8988T (cell line): ENCODE results near the gene GLTP.

Experiments
- DNase-seq: peaks from one replicate; pipeline ENCODE4 v3.0.0; 2011

Gene GLTP

DNA sequence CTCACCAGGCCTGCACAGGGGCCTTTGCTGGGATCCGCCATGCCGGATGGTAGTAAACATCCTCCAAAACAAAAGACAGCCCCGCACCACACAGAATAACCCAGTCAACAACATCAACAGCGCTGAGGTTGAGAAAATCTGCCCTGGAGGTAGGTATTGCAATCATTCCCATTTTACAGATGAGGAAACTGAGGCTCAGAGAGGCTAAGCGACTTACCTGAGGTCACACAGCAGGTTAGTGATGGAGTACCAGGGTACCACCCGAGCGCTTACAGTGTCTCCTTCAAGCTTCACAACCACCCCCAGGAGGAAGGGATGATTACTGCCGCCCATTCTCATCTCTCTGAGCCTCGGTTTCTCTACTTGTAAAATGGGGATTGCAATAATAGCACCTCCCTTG lies 62.1 kb downstream of the GLTP start:
- no peak for DNase-seq

GRCh38 chr12:109817627-109818231 lies 62.6 kb downstream of the GLTP start:
- no peak for DNase-seq

DNA sequence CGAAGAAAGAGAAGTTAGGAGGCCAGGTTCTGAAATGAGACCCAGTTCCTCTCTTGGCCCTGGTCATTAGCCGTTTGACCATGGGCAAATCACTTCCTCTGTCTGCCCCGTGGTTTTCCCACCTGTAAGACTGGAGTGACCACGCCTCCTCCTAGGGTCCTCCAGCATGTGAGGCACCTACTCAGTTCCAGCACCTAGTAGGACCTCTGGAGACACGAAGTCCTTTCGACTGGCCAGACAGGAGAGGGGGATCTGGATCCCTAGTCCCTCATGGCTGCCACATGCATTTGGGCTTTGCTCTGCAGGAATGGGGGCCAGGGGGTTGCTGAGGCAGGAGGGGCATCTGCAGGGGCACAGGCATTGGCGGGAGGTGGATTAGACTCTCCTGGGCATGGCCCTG lies 63.5 kb downstream of the GLTP start:
- DNase-seq = no peak

GRCh38 chr12:109815757-109816617 lies 64.4 kb downstream of the GLTP start:
- DNase-seq = no peak

DNA sequence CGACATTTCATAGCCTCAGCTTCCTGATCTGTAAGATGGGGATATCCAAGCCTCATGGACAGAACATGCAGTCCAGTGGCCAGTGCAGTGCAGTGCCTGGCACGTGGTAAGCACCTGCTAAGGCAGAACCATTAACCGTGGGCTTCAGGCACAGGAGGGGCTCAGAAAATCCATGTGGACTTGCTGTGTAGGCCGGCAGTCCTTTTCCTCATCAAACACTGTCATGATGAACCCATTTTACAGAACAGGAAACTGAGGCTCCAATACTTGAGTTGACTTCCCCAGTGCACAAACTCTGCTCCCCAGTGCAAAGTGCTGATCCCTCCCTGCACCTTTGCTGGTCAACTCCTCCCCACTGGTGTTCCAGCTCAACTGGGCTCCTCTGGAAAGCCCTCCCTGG lies 65.1 kb downstream of the GLTP start:
- no peak for DNase-seq

- no peak for DNase-seq
These were observed 65.7 kb downstream of the GLTP start for GRCh38 chr12:109814600-109815150.

DNA sequence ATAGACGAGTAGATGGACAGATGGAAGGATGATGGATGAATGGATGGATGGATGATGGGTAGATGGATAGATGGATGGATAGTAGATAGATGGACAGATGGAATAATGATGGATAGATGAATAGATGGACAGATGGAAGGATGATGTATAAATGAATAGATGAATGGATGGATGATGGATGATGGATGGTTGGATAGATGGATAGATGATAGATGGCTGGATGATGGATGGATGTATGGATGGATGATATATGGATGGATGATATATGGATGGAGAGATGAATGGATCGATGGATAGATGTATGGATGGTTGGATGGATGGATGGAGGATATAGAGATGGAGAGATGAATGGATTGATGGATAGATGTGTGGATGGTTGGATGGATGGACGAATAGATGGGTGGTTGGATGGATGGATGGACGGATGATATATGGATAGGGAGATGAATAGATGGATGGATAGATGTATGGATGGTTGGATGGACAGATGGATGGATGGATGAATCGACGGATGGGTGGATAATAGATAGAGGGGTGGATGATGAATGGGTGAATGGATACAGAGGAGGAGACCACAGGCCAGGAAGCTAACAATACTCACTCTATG lies 66.4 kb downstream of the GLTP start:
- no peak for DNase-seq

DNA sequence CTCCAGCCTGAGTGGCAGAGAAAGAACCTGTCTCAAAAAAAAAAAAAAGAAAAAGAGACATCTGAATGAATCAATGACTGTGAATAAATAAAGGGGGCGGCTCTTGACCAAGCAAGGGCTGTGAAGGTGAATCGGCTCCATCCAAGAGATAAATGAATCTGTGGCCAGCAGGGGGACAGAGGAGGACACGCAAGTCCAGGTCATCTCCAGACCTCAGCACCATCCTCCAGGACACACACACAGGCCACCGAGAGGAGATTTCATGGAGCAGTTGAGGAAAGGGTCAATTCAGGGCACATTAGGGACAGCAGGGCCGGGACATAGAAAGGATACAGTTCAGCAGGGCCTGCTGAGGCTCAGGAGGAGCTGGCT lies 68.7 kb downstream of the GLTP start:
- DNase-seq = no peak

DNA sequence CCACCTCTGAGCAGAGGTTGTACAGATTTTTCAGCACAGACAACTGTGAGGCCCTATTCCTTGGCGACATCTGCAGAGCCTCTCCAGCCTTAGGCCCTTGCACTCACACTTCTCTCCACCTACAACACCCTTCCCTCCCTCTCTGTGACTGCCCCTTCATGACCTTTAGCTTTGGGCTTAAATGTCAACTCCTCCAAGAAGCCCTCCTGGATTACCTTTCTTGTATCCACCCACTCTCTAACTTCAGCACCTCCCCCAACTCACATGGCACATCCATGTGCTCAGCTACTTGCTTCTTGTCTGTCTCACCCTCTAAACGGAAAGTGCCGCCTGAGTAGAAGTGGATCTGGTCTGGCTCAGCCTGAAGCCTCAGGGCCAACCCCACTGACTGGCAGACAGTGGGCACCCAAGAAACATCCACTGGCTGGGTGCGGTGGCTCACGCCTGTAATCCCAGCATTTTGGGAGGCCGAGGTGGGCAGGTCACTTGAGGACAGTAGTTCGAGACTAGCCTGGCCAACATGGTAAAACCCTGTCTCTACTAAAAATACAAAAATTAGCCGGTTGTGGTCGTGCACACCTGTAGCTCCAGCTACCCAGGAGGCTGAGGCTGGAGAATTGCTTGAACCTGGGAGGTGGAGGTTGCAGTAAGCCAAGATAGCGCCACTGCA lies 69.3 kb downstream of the GLTP start:
- no peak for DNase-seq

DNA sequence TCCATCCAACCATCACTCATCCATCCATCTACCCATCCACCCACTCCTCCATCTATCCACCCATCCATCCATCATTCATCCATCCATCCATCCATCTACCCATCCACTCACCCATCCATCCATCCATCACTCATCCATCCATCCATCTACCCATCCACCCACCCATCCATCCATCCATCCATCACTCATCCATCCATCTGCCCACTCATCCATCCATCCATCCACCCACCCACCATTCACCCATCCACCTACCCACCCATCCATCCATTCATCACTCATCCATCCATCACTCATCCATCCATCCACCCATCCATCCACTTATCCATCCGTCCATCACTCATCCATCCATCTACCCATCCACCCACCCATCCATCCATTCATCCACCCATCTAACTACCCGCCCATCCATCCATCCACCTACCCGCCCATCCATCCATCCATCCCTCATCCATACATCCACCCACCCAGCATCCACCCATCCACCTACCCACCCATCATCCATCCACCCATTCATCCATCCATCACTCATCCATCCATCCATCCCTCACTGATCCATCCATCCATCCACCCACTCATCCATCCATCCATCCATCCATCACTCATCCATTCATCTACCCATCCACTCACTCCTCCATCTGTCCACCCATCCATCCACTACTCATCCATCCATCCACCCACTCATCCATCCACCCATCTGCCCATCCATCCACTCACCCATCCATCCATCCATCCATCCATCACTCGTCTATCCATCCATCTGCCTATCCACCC lies 71.3 kb downstream of the GLTP start:
- no peak for DNase-seq

DNA sequence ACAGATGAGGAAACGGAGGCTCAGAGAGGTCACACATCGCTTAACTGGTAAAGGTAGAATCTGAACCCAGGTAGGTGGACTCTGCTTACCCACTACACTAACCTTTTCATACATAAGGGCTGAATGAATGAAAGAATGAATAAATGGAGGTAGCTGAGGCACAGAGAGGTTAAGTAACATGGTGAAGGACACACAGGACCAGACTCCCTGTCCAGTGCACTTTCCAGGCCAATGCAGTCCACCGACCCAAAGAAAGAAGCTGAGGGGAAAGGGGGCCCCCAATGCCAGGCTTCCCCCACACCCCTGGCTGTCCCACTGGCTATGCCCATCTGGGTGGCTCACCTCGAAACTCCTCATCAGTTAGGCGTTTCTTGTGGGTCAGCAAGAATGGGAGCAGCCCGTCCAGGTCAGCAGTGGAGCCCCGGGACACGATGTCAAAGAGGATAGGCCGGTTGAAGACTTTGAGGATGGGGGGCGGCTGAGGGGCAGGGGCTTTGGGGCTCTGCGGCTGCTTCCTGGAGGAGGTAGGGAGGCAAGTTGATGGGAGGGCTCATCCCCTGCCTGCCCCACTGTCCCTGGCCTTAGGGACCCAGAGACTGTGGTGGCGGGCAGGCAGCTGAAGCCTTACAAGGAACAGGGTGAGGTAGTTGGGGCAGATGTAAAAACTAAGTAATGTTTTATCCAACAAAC lies 72.2 kb downstream of the GLTP start:
- DNase-seq = no peak

- peak; percentile 73 for DNase-seq
These were observed 75.2 kb downstream of the GLTP start for GRCh38 chr12:109804820-109805761.

DNA sequence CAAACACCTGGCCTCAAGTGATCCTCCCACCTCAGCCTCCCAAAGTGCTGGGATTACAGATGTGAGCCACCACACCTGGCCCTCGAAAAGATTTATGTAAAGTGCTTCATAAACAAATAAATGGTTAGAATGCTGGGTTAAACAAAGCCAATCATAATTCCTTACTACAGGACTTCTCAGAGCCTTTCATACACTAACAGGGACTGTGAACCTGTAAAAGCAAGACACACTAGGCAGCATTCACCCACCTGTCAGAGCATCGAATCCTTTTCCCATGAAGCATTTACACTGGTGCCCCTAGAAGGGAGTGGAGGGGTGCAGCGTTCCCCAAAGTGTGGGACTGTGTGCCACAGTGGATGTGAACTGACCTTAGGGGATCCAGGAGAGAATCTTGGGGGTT lies 76.7 kb downstream of the GLTP start:
- DNase-seq = no peak

DNA sequence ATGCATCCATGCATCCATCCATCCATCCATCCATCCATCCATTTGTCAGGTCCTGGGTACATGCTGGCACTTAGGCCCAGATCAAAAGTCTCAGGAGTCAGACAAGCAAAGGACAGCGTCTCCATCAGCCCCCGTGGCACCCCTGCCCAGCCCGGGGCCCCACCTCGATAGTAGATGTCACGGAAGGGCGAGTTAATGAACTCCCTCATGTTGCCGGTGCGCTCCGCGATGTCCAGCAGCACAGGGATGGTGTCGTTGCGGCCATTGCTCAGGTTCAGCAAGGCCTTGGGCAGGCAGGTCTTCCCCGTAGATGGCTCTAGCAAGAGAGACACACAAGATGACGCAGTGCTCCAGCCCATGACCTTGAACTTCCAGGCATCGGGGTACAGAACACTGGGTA lies 77.5 kb downstream of the GLTP start:
- DNase-seq = no peak
